Brain microvascular endothelial cell (primary cell): ENCODE measurements around the gene HOXA10.

Source experiments
- DNase-seq: peaks from one replicate; pipeline ENCODE4 v3.0.0-alpha.2; 2020
- H3K27ac ChIP-seq: fragments of 250-450 bp; sonication (Bioruptor Pico); 2 replicates; pipeline ENCODE4 v1.5.1; 2020; ENCODE audit warnings: mild to moderate bottlenecking, moderate library complexity
- H3K27me3 ChIP-seq: fragments of 250-450 bp; sonication (Bioruptor Pico); replicated peaks from 2 replicates; pipeline ENCODE4 v1.5.1; 2020; ENCODE audit warnings: mild to moderate bottlenecking
- H3K36me3 ChIP-seq: fragments of 250-450 bp; sonication (Bioruptor Pico); replicated peaks from 2 replicates; pipeline ENCODE4 v1.5.1; 2020; ENCODE audit warnings: mild to moderate bottlenecking
- H3K4me3 ChIP-seq: 2 replicates; pipeline ENCODE4 v1.5.1; 2011; ENCODE audit warnings: low read depth, mild to moderate bottlenecking, control low read depth, low read length, moderate library complexity
- CTCF ChIP-seq: IDR thresholded peaks from 2 replicates; pipeline ENCODE4 v1.5.1; 2011; ENCODE audit warnings: low read depth, mild to moderate bottlenecking, moderate library complexity, low read length, control low read depth, inconsistent platforms; ENCODE audit errors: missing control alignments
- in situ Hi-C: cut with HindIII; loops from 2 replicates; pipeline ENCODE4 v1.10.0; 2017; ENCODE audit warnings: low sequenced_read_pairs, low pct_ligation_motif_present

HOXA10 gene

DNA sequence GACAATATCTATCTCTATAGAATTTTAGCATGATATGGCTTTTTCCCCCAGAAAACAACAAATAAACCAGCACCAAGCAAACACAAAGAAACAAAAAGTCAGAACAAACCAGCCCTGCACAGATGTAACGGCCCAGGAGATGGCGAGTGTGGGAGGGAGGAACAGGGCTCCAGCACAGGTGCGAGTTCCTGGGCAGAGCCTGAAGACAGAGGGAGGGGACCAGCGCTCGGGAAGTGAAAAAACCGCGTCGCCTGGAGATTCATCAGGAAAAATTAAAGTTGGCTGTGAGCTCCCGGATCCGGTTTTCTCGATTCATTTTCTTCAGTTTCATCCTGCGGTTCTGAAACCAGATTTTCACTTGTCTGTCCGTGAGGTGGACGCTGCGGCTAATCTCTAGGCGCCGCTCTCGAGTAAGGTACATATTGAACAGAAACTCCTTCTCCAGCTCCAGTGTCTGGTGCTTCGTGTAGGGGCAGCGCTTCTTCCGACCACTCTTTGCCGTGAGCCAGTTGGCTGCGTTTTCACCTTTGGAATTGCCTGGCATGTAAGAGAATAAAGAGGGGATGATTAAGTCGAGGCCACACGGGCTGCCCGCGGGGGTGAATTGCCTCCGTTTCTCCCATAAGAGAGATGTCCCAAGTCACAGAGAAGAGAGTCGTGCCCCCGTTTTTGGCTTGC lies 2.3 kb downstream of the HOXA10 start:
- H3K27me3 ChIP-seq = peaks cover 98% of the 10 kb centered on the region
- no peak for TF ChIP-seq CTCF
- in situ Hi-C loops = no loop called here
- H3K36me3 ChIP-seq = no peaks in the 10 kb centered on the region
- no peak overlapping the region for H3K4me3 ChIP-seq
- DNase-seq = no peak
- no peak overlapping the region for H3K27ac ChIP-seq

DNA sequence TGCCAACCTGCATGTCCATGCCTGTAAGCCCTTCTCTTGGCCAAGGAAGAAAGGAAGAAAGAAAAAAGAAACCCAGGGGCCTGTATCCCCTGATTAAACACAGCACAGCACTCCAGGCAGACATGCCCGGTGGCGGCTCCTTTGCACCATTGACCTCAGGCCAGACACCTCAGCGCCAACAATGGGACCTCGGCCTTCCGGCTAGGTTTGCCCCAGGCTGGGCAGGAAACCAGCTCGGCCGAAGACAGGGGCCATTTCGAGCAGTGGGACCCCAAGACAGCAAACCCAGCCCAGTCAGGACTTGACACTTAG lies 2.8 kb downstream of the HOXA10 start:
- Histone ChIP-seq H3K4me3 (no peak overlapping the region), H3K36me3 (no peaks in the 10 kb centered on the region), H3K27me3 (peaks cover 98% of the 10 kb centered on the region), H3K27ac (no peak overlapping the region)
- TF ChIP-seq CTCF = no peak
- in situ Hi-C loops = no loop called here
- DNase-seq = no peak

- in situ Hi-C loops = no loop called here
- DNase-seq = no peak
- peaks cover 98% of the 10 kb centered on the region for H3K27me3 ChIP-seq
- TF ChIP-seq CTCF = no peak
- no peaks in the 10 kb centered on the region for H3K36me3 ChIP-seq
- H3K27ac ChIP-seq = no peak overlapping the region
- H3K4me3 ChIP-seq = no peak overlapping the region
Observed at GRCh38 chr7:27170426-27171324, 3.4 kb downstream of the HOXA10 start.

DNA sequence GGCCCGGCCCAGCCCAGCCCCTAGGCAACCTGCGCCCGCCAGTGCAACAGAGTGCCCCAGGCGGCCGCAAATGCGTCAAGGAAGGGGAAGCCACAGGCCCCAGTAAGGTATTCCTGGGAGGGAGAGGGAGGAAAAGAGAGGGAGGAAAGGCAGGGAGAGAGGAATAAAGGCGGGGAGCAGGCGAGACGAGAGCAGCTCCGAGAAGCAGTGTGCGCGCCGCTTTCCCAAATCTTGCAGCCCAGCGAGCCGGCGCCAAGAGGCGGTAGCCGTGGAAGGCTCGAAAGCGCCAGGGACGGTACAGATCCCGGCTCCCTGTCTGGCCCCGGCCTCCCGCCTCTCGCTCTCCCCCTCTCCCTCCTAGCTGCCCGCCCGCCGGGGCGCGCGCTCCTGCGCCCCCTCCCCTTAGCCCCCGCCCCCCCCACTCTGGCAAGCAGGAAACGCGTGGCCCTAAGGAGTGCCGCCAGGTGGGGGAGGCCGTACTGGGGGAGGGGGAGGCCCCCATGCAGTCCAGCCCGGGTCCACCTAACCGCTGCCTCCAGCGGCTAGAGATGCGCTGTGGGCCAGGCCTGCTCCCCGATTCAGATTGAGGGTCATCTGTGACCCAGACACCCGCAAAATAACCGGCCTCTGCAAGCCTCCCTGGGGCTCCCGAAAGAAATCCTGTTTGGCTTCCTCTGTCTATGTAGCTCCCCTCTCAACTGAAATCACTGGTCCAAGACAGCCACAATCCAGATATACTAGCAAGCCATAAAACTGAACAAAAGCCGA lies 4.3 kb downstream of the HOXA10 start:
- no peak overlapping the region for H3K27ac ChIP-seq
- TF ChIP-seq CTCF = no peak
- no peak overlapping the region for H3K4me3 ChIP-seq
- H3K36me3 ChIP-seq = no peaks in the 10 kb centered on the region
- in situ Hi-C loops = loop anchor here (10.0 kb wide), 1 partner anchor 795 kb away; no protein-coding TSS in a partner anchor
- peaks cover 98% of the 10 kb centered on the region for H3K27me3 ChIP-seq
- no peak for DNase-seq

DNA sequence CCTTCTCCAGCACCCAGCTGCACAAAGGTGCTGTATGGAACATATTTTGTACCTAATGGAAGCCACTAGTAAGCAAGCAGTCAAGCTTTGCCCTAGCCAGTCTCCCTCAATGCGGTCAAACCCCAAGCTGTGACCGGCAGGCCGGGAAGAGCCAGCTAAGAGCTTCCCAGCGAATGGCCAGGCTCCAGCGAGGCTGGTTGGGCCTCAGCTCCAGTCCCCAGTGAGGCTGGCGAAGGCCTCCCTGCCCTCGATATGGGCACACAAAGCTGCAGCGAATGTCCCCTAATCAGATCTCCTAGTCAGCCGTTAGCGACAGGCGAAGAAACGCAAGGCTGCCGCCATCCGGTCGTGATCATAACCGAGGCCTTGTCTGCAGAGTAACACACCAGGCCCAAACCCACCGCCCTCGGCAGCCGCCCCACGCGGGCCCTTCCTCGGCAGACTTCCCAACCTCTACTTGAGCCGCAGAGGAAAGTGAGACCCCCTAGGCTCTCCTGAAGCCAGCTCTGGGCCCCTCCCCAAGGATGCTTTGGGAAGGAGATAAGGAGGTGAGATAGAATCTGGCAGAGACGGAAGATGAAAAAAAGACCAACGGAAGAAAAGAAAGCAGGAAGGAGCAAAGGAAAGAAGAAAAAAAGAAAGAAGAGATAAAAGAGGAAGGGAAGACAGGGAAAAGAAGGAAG lies 5.7 kb downstream of the HOXA10 start:
- Histone ChIP-seq H3K36me3 (no peaks in the 10 kb centered on the region), H3K27me3 (peaks cover 98% of the 10 kb centered on the region), H3K27ac (no peak overlapping the region), H3K4me3 (no peak overlapping the region)
- TF ChIP-seq CTCF = no peak
- in situ Hi-C loops = loop anchor here (10.0 kb wide), 1 partner anchor 794 kb away; no protein-coding TSS in a partner anchor
- no peak for DNase-seq
